Measurements from ENCODE around the gene OR6S1.

DNA sequence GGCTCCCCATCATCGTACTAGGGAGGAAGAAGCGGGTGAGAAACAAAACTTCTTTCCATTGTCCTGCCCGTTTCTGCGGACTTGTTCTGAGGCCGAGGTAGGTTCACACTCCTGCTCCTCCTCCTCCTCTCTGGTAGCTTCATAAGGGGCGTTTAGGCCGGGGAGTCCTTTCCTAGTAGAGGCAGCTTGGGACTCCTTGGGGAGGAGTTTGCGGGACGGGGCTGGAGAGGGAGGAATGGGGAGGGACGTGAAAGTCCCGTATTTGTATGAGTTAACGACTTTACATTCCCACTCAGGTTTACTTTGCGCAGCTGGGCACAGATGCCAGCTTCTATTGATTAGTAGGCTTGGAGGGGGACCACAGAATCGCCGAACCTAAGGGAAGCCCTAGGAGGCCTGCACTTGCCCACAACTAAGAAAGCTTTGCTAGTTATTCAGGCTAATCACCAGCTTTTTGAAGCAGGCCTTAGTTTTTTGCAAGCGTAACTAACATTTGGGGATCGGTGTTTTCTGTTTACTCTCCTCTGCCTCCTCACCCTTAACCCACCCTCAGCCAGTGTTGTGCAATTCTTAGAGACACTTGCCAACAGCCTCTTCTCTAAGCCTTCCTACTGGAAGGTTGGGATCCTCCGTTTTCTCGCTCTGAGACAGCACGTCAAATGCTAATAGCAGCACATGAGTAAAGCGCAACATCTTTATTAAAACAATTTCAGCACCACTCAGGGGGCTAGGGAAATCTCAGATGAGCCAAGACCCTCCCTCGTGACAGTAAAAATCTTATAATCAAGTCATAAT, 43.4 kb upstream of the OR6S1 start:
- TF ChIP-seq POLR2AphosphoS5 (IDR thresholded peaks at IDR 0.05) (peak in 2 of 3 donors; percentile 21 to 31), POLR2A (IDR thresholded peaks at IDR 0.05) (peak in 1 of 4 donors; percentile 42)
- TF ChIP-seq, protein P1, sequence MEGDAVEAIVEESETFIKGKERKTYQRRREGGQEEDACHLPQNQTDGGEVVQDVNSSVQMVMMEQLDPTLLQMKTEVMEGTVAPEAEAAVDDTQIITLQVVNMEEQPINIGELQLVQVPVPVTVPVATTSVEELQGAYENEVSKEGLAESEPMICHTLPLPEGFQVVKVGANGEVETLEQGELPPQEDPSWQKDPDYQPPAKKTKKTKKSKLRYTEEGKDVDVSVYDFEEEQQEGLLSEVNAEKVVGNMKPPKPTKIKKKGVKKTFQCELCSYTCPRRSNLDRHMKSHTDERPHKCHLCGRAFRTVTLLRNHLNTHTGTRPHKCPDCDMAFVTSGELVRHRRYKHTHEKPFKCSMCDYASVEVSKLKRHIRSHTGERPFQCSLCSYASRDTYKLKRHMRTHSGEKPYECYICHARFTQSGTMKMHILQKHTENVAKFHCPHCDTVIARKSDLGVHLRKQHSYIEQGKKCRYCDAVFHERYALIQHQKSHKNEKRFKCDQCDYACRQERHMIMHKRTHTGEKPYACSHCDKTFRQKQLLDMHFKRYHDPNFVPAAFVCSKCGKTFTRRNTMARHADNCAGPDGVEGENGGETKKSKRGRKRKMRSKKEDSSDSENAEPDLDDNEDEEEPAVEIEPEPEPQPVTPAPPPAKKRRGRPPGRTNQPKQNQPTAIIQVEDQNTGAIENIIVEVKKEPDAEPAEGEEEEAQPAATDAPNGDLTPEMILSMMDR (IDR thresholded peaks at IDR 0.05) = no peak
